HG02678 (cell line): ENCODE data around the gene ZNF385B.

Experiments
- ATAC-seq: cut with Tn5 transposase; IDR thresholded peaks from one replicate; pipeline ENCODE4 v1.9.1; 2021; ENCODE audit warnings: mild to moderate bottlenecking, moderate library complexity; ENCODE audit not compliant: unreplicated experiment

ZNF385B gene

GRCh38 chr2:179751163-179751809 is 110.1 kb downstream of the ZNF385B start:
- no peak for ATAC-seq

- no peak for ATAC-seq
These were observed 112.2 kb downstream of the ZNF385B start for GRCh38 chr2:179749210-179749609.

- no peak for ATAC-seq
These were observed 114.4 kb downstream of the ZNF385B start for GRCh38 chr2:179746981-179747380.

GRCh38 chr2:179745635-179746256 is 115.7 kb downstream of the ZNF385B start:
- ATAC-seq: no peak

- ATAC-seq: no peak
These were observed 117.0 kb downstream of the ZNF385B start for GRCh38 chr2:179744401-179744800.

GRCh38 chr2:179741317-179741716 is 120.1 kb downstream of the ZNF385B start:
- ATAC-seq: no peak

GRCh38 chr2:179729966-179730365 is 131.4 kb downstream of the ZNF385B start:
- no peak for ATAC-seq

GRCh38 chr2:179726461-179727180 is 134.8 kb downstream of the ZNF385B start:
- ATAC-seq: no peak

GRCh38 chr2:179724403-179724802 is 137.0 kb downstream of the ZNF385B start:
- no peak for ATAC-seq

GRCh38 chr2:179720173-179720772 is 141.1 kb downstream of the ZNF385B start:
- no peak for ATAC-seq

- ATAC-seq: no peak
These were observed 145.5 kb downstream of the ZNF385B start for GRCh38 chr2:179715871-179716270.

- no peak for ATAC-seq
These were observed 146.2 kb downstream of the ZNF385B start for GRCh38 chr2:179715196-179715595.

- no peak for ATAC-seq
These were observed 148.6 kb downstream of the ZNF385B start for GRCh38 chr2:179712825-179713224.

GRCh38 chr2:179711375-179711774 is 150.0 kb downstream of the ZNF385B start:
- no peak for ATAC-seq

GRCh38 chr2:179703702-179704101 is 157.7 kb downstream of the ZNF385B start:
- no peak for ATAC-seq

- no peak for ATAC-seq
These were observed 158.5 kb downstream of the ZNF385B start for GRCh38 chr2:179702912-179703311.

GRCh38 chr2:179701524-179702110 is 159.8 kb downstream of the ZNF385B start:
- ATAC-seq: no peak

- ATAC-seq: no peak
These were observed 165.9 kb downstream of the ZNF385B start for GRCh38 chr2:179695486-179695885.

GRCh38 chr2:179694963-179695362 is 166.4 kb downstream of the ZNF385B start:
- no peak for ATAC-seq

- no peak for ATAC-seq
These were observed 168.8 kb downstream of the ZNF385B start for GRCh38 chr2:179692610-179693009.

GRCh38 chr2:179692043-179692442 is 169.4 kb downstream of the ZNF385B start:
- ATAC-seq: no peak
